Activated T-helper 17 cell treated with anti-CD3 and anti-CD28 coated beads, Interleukin-2, amount 50 U/mL, for 72 hours (primary cell): ENCODE measurements around the gene NUTF2. TPM values are rescaled to one million over a fixed set of nuclear protein-coding genes. Genes with fewer than 3 reads are reported as not detected.

ENCODE experiments used
- ATAC-seq: fragments of 150-1000 bp; cut with Tn5 transposase; replicated peaks from 2 replicates; pipeline ENCODE4 v1.10.0; 2021; ENCODE audit warnings: mild to moderate bottlenecking, moderate library complexity
- H3K27ac Mint-ChIP-seq: one replicate; pipeline ENCODE4 v1.8.0; 2022; ENCODE audit warnings: mixed read lengths
- H3K27me3 Mint-ChIP-seq: one replicate; pipeline ENCODE4 v1.8.0; 2022; ENCODE audit warnings: mixed read lengths
- H3K36me3 Mint-ChIP-seq: one replicate; pipeline ENCODE4 v1.8.0; 2022; ENCODE audit warnings: low read depth, mild to moderate bottlenecking, mixed read lengths
- H3K4me1 Mint-ChIP-seq: one replicate; pipeline ENCODE4 v1.8.0; 2022; ENCODE audit warnings: mixed read lengths
- H3K4me3 Mint-ChIP-seq: one replicate; pipeline ENCODE4 v1.8.0; 2022; ENCODE audit warnings: mild to moderate bottlenecking, mixed read lengths
- H3K9me3 Mint-ChIP-seq: one replicate; pipeline ENCODE4 v1.8.0; 2022; ENCODE audit warnings: mixed read lengths
- total RNA-seq, 2 donors: library from RNA; stranded (reverse); gene quantifications; one replicate each; pipeline ENCODE4 v1.2.3, GENCODE V29; 2022

Gene NUTF2
- total RNA-seq, 2 donors from 2014 or later, result 82.9 to 175 TPM

DNA sequence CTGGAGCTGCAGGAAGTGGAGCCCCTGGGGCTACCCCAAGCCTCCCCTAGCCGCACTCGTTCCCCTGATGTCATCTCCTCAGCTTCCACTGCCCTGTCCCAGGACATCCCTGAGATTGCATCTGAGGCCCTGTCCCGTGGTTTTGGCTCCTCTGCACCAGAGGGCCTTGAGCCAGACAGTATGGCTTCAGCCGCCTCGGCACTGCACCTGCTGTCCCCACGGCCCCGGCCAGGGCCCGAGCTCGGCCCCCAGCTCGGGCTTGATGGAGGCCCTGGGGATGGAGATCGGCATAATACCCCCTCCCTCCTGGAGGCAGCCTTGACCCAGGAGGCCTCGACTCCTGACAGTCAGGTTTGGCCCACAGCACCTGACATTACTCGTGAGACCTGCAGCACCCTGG lies 33.9 kb downstream of the NUTF2 start:
- no peak for ATAC-seq
- Mint-ChIP-seq H3K4me3 (no peak overlapping the region), H3K27ac (no peak overlapping the region), H3K9me3 (no peaks in the 10 kb centered on the region), H3K4me1 (peaks cover 1% of the 10 kb centered on the region), H3K27me3 (no peaks in the 10 kb centered on the region), H3K36me3 (peaks cover 87% of the 10 kb centered on the region)

DNA sequence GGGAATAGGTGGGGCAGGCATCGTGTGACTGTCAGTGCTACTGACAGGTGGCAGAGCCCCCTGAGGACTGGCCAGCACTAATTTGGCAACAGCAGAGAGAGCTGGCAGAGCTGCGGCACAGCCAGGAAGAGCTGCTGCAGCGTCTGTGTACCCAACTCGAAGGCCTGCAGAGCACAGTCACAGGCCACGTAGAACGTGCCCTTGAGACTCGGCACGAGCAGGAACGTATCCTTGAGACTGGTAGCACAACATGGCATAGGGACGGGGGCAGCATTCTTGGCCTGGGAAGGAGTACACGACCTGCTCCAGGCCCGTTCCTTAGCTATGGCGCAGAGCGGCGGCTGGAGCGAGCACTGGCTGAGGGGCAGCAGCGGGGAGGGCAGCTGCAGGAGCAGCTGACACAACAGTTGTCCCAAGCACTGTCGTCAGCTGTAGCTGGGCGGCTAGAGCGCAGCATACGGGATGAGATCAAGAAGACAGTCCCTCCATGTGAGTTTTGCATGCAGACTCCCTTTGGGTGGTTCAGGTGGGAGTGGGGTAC lies 35.0 kb downstream of the NUTF2 start:
- Mint-ChIP-seq H3K4me1 (no peaks in the 10 kb centered on the region), H3K27me3 (no peaks in the 10 kb centered on the region), H3K27ac (no peak overlapping the region), H3K36me3 (peaks cover 80% of the 10 kb centered on the region), H3K9me3 (no peaks in the 10 kb centered on the region), H3K4me3 (no peak overlapping the region)
- no peak for ATAC-seq

DNA sequence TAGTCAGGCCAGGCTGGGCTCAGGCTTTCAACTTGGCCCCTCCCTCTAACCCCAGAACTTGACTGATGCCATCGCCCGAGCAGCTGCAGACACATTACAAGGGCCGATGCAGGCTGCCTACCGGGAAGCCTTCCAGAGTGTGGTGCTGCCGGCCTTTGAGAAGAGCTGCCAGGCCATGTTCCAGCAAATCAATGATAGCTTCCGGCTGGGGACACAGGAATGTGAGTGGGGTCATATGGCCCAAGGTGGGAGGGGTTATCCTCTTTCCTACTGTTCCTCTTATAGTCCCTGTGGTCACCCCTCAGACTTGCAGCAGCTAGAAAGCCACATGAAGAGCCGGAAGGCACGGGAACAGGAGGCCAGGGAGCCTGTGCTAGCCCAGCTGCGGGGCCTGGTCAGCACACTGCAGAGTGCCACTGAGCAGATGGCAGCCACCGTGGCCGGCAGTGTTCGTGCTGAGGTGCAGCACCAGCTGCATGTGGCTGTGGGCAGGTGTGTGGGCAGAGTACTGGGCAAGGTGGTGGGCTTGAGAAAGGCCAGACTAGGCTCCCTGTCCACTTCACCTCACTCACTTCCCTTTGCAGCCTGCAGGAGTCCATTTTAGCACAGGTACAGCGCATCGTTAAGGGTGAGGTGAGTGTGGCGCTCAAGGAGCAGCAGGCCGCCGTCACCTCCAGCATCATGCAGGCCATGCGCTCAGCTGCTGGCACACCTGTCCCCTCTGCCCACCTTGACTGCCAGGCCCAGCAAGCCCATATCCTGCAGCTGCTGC lies 35.8 kb downstream of the NUTF2 start:
- H3K4me1 Mint-ChIP-seq, result no peaks in the 10 kb centered on the region

DNA sequence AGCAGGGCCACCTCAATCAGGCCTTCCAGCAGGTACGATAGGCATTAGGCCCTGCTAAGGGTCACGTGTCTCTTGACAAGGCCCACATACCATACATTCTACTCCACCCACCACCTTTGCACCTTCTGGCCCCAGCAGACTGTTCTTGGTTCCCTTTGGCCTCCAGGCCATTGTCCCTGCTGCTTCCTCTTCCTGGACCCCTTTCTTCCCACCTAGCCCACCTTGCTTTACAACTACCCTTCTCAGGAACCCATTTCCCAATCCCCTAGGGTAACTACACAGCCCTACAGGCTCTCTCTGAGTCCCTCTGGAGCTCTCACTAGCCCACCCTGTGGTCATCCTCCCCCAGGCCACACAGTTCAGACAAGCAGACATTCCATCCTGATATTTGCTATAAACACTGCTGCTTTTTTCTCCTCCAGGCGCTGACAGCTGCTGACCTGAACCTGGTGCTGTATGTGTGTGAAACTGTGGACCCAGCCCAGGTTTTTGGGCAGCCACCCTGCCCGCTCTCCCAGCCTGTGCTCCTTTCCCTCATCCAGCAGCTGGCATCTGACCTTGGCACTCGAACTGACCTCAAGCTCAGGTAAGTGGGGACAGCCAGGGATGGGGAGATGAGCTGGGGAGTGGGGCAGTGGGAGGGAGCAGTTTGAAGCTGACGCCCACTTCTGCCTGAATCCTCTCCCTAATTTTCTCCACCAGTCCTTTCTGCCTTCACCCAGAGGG lies 36.6 kb downstream of the NUTF2 start:
- peak; percentile 14 for ATAC-seq
- Mint-ChIP-seq H3K4me3 (no peak overlapping the region), H3K36me3 (peaks cover 66% of the 10 kb centered on the region), H3K27me3 (no peaks in the 10 kb centered on the region), H3K27ac (no peak overlapping the region), H3K4me1 (no peaks in the 10 kb centered on the region), H3K9me3 (no peaks in the 10 kb centered on the region)

More for the DNA sequence above, 35.8 kb downstream of the NUTF2 start:
- ATAC-seq, result no peak
- no peaks in the 10 kb centered on the region for H3K9me3 Mint-ChIP-seq
- H3K27me3 Mint-ChIP-seq, result no peaks in the 10 kb centered on the region
- H3K27ac Mint-ChIP-seq, result no peak overlapping the region
- H3K36me3 Mint-ChIP-seq, result peaks cover 73% of the 10 kb centered on the region
- H3K4me3 Mint-ChIP-seq, result no peak overlapping the region

DNA sequence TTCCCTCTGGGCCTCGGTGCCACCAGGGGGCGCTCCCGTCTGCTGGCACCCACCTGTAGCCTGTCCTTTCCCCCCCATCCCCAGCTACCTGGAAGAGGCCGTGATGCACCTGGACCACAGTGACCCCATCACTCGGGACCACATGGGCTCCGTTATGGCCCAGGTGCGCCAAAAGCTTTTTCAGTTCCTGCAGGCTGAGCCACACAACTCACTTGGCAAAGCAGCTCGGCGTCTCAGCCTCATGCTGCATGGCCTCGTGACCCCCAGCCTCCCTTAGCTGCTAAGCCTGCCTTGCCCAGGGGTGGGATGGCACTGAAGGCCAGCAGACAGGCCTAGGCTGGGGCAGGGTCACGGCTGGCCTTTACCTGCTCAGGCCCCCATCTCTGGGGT lies 37.1 kb downstream of the NUTF2 start:
- Mint-ChIP-seq H3K4me1 (no peaks in the 10 kb centered on the region), H3K27me3 (no peaks in the 10 kb centered on the region), H3K36me3 (peaks cover 60% of the 10 kb centered on the region), H3K27ac (no peak overlapping the region), H3K9me3 (no peaks in the 10 kb centered on the region), H3K4me3 (no peak overlapping the region)
- ATAC-seq, result peak; percentile 86

DNA sequence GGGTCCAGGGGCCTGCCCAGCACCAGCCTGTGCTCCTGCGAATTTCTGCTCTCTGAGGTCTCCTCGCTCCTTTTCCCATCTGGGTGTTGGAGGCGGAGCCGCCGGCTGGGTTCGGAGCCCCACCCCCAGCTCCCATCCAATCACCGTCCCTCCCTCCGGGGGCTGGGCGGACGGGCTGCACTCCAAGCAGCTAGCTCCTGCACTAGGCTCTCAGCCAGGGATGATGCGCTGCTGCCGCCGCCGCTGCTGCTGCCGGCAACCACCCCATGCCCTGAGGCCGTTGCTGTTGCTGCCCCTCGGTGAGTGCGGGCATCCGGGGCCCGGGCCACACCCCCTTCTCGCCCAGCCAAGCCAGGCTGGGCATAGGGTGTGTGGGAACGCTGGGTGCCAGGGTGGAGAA lies 38.0 kb downstream of the NUTF2 start, which contains the start of gene NRN1L:
Gene NRN1L (plus strand): TSS at position 202 of the 400 bp plus-strand sequence. CDS start 19 bp downstream, at position 221.
- Mint-ChIP-seq H3K4me1 (no peaks in the 10 kb centered on the region), H3K27me3 (no peaks in the 10 kb centered on the region), H3K4me3 (no peak within 1 kb of the TSS), H3K36me3 (peaks cover 52% of the 10 kb centered on the region), H3K27ac (no peak within 1 kb of the TSS), H3K9me3 (no peaks in the 10 kb centered on the region)
- no peak for ATAC-seq

DNA sequence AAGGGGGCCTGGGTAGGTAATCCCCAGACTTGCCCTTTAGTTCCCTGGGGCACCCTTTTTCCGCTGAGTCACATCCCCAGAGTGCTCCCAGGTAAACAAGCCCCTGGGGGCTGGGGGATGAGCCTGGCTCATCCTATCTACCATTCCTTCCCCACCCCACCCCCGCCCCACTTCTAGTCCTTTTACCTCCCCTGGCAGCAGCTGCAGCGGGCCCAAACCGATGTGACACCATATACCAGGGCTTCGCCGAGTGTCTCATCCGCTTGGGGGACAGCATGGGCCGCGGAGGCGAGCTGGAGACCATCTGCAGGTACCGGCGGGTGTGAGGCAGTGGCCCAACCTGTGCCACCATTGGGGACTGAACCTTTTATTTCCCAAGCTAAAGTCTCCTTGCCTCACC lies 38.8 kb downstream of the NUTF2 start:
- no peaks in the 10 kb centered on the region for H3K9me3 Mint-ChIP-seq
- no peak overlapping the region for H3K4me3 Mint-ChIP-seq
- no peaks in the 10 kb centered on the region for H3K27me3 Mint-ChIP-seq
- no peak overlapping the region for H3K27ac Mint-ChIP-seq
- ATAC-seq, result no peak
- H3K36me3 Mint-ChIP-seq, result peaks cover 44% of the 10 kb centered on the region
- no peaks in the 10 kb centered on the region for H3K4me1 Mint-ChIP-seq

DNA sequence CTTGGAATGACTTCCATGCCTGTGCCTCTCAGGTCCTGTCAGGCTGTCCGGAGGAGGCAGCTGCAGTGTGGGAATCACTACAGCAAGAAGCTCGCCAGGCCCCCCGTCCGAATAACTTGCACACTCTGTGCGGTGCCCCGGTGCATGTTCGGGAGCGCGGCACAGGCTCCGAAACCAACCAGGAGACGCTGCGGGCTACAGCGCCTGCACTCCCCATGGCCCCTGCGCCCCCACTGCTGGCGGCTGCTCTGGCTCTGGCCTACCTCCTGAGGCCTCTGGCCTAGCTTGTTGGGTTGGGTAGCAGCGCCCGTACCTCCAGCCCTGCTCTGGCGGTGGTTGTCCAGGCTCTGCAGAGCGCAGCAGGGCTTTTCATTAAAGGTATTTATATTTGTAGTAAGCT lies 39.2 kb downstream of the NUTF2 start:
- Mint-ChIP-seq H3K36me3 (peaks cover 39% of the 10 kb centered on the region), H3K4me1 (no peaks in the 10 kb centered on the region)

DNA sequence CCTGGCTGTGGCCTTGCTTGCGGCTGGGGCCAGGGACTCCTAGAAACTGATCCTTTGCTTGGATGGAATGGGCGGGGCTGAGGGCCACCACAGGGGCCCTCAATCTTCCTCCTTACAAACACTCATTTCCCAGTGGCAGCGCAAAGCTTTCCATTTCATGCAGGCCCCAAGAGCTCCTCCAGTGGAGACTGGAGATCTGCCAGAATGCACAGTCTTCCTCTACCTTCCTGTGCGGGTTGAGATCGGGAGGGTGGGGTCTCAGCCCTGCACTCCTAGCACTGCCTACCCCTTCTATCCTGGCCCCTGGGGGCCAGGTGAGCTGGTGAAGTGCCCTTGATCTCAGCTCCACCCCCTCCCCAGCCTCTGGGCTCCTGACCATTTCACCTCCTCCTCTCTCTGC lies 39.7 kb downstream of the NUTF2 start:
- Mint-ChIP-seq H3K27ac (no peak overlapping the region), H3K27me3 (no peaks in the 10 kb centered on the region)
- no peak for ATAC-seq

More for the DNA sequence above, 39.2 kb downstream of the NUTF2 start:
- H3K9me3 Mint-ChIP-seq, result no peaks in the 10 kb centered on the region
- ATAC-seq, result no peak
- no peak overlapping the region for H3K27ac Mint-ChIP-seq
- no peaks in the 10 kb centered on the region for H3K27me3 Mint-ChIP-seq
- H3K4me3 Mint-ChIP-seq, result no peak overlapping the region

DNA sequence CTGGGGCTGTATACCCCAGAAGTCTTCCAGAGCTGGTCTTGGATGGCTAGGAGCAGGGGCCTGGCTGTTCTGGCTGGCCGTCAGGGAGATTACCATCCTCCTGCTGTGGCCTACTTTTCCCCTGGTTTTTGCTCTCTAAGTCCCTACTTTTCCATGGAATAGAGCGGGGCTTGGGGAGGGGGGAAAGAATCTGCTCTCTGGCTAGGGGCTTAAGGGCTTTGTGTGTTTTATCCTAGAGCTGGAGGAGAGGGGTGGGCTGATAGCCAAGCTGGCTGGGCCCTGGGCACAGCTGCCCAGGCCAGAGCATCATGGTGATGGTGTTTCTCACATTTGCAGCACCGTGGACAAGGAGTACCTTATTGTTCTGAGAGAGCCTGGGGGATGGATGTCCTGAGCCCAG lies 41.6 kb downstream of the NUTF2 start:
- Mint-ChIP-seq H3K27me3 (no peaks in the 10 kb centered on the region), H3K9me3 (no peaks in the 10 kb centered on the region), H3K4me1 (peaks cover 6% of the 10 kb centered on the region), H3K4me3 (no peak overlapping the region), H3K36me3 (peaks cover 20% of the 10 kb centered on the region), H3K27ac (no peak overlapping the region)
- no peak for ATAC-seq

More for the DNA sequence above, 39.7 kb downstream of the NUTF2 start:
- H3K9me3 Mint-ChIP-seq, result no peaks in the 10 kb centered on the region
- no peaks in the 10 kb centered on the region for H3K4me1 Mint-ChIP-seq
- no peak overlapping the region for H3K4me3 Mint-ChIP-seq
- peaks cover 35% of the 10 kb centered on the region for H3K36me3 Mint-ChIP-seq

DNA sequence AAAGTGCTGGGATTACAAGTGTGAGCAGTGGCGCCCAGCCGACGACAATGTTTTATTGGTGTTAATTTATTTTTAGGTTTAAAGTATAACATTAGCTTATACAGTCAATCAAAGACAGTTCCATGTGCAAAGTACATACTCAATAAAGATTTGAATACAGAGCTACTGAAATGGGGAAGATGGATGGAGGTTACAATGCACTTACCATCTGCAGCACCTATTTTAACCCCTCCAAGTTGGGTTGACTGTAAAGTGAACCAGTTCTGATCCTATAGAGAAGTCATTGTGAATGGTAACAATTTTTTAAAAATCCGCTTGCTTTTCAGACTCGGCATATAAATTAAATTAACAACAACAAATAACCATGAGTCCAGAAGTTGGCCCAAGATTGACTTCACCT lies 45.6 kb downstream of the NUTF2 start:
- Mint-ChIP-seq H3K27me3 (no peaks in the 10 kb centered on the region), H3K27ac (peak overlapping the region; percentile 94), H3K36me3 (no peaks in the 10 kb centered on the region), H3K9me3 (no peaks in the 10 kb centered on the region), H3K4me3 (peak overlapping the region; percentile 95), H3K4me1 (peaks cover 22% of the 10 kb centered on the region)
- ATAC-seq, result no peak

DNA sequence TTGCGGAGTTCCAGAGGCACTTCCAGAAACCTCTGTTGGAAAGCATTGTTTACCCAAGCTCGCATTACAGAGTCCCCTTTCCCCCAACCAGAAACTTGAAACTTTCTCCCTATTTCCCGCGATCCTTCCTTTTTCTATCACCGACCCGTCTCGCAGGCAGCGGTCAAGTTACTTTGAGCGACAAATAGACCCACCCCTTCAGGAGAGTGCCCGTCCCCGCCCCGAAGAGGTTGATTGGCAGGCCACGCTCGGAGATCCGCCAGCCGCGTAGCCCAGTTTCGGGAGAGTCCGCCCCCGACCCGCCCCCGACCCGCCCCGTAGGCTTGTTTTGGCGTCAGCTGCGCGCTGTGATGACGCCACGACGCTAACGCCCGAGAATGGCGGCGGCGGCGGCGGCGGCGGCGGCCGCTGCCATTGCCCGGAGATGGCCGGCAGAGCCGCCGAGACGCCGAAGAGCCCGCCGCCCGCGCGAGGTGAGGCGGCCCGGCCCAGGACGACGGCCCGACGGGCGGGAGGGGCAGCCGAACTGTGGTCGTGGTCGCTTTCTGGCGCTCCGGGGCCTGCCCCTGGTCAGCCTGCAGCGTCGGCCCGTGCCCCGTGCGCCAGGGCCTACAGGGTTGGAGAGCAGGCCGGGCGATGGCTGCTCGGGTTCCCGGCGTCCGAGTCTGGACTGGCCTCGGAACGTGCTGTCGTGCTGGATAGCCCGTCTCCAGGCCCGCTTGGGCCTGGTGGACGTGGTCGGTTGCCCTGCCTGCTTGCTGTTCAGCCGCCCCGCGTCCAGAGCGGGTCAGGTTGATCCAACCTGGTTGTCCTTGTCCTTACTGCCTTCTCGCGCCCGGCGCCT lies 46.4 kb downstream of the NUTF2 start, which contains the start of gene PSKH1:
Gene PSKH1 (plus strand): TSS at position 356 of the 844 bp plus-strand sequence. CDS start 15,496 bp downstream, outside the sequence.
- peak within 1 kb of the TSS; percentile 95 for H3K4me3 Mint-ChIP-seq
- no peaks in the 10 kb centered on the region for H3K9me3 Mint-ChIP-seq
- H3K4me1 Mint-ChIP-seq, result peaks cover 22% of the 10 kb centered on the region
- H3K36me3 Mint-ChIP-seq, result no peaks in the 10 kb centered on the region
- no peaks in the 10 kb centered on the region for H3K27me3 Mint-ChIP-seq
- peak; percentile 100 for ATAC-seq
- H3K27ac Mint-ChIP-seq, result peak within 1 kb of the TSS; percentile 96

DNA sequence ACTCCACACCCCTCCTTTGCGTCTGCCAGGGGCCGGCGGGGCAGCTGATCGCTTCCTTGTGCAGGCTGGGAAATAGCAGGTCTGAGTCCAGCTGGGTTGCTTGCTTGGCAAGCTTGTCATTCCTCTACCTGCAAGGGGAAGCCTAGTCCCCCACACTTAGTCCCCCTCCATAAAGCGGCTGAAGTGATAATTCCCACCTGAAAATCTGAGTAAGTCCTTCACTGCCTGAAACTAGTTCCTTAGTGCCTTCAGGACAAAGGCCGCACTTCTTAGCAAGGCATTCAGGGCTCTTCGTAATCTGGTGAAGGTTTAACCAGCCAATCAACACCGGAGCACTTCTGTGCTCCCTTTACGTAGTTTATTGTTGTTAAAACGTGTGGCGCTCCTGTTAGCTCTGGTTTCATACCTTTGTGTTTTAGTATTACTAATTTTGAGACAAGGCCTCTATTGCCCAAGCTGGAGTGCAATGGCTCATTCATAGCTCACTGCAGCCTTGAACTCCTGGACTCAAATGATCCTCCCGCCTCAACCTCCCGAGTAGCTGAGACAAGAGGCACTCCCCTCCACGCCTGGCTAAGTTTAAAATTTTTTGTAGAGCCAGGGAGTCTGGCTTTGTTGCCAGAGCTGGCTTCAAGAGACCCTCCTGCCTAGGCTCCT lies 47.1 kb downstream of the NUTF2 start:
- H3K36me3 Mint-ChIP-seq, result no peaks in the 10 kb centered on the region
- H3K9me3 Mint-ChIP-seq, result no peaks in the 10 kb centered on the region
- H3K4me3 Mint-ChIP-seq, result peak overlapping the region; percentile 95
- ATAC-seq, result no peak
- no peaks in the 10 kb centered on the region for H3K27me3 Mint-ChIP-seq
- H3K27ac Mint-ChIP-seq, result peak overlapping the region; percentile 96
- H3K4me1 Mint-ChIP-seq, result peaks cover 22% of the 10 kb centered on the region

DNA sequence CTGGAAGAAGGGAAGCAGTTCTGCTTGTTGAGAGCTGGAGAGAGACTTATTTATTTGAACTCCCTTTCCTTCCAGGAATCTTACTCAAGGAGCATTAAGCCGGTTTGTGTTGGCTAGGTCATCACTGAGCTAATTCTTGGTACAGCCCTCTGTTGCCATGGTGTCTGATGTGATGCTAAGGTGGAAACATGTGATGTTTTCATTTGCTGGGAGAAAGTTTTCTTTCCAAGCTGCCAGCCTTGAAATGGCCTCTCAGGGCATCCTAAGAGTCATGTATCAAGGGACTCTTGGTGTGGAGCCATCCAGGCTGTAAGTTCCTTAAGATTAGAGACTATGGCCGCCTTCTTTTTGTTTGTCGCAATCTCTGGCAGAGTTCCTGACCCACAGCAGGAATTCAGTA lies 50.5 kb downstream of the NUTF2 start:
- no peaks in the 10 kb centered on the region for H3K36me3 Mint-ChIP-seq
- H3K9me3 Mint-ChIP-seq, result no peaks in the 10 kb centered on the region
- no peak for ATAC-seq
- H3K4me1 Mint-ChIP-seq, result peaks cover 26% of the 10 kb centered on the region
- H3K4me3 Mint-ChIP-seq, result no peak overlapping the region
- H3K27ac Mint-ChIP-seq, result no peak overlapping the region
- no peaks in the 10 kb centered on the region for H3K27me3 Mint-ChIP-seq
